ENCODE data around the gene WDR87.

- no peak for TF ChIP-seq POLR2AphosphoS5 (IDR thresholded peaks at IDR 0.05; ENCODE audit: insufficient read depth, low read depth, low read length)
- TF ChIP-seq CTCF (IDR thresholded peaks at IDR 0.05; ENCODE audit: extremely low read depth in 1 of 2, insufficient read depth in 1 of 2, low read depth in 1 of 2, low read length in 2 of 2) = no peak
- TF ChIP-seq POLR2A (IDR thresholded peaks at IDR 0.05; ENCODE audit: low read depth, low read length) = no peak
- TF ChIP-seq EZH2 (IDR thresholded peaks at IDR 0.05; ENCODE audit: borderline replicate concordance, low read depth, low read length, severe bottlenecking) = no peak
- TF ChIP-seq MAX (IDR thresholded peaks at IDR 0.05; ENCODE audit: insufficient read depth, insufficient read length) = no peak
- TF ChIP-seq JUN (IDR thresholded peaks at IDR 0.05; ENCODE audit: borderline replicate concordance, insufficient read depth, insufficient read length, low read depth) = no peak
- TF ChIP-seq GATA2 (IDR thresholded peaks at IDR 0.05; ENCODE audit: insufficient read depth, insufficient read length, low read depth, low read length) = no peak
- no peak for TF ChIP-seq MYC (IDR thresholded peaks at IDR 0.05; ENCODE audit: low read depth, low read length)
These were observed 23.0 kb upstream of the WDR87 start for GRCh38 chr19:37929355-37929923.

All from endothelial cell of umbilical vein (primary cell).